ENCODE results near the gene AXIN2.

DNA sequence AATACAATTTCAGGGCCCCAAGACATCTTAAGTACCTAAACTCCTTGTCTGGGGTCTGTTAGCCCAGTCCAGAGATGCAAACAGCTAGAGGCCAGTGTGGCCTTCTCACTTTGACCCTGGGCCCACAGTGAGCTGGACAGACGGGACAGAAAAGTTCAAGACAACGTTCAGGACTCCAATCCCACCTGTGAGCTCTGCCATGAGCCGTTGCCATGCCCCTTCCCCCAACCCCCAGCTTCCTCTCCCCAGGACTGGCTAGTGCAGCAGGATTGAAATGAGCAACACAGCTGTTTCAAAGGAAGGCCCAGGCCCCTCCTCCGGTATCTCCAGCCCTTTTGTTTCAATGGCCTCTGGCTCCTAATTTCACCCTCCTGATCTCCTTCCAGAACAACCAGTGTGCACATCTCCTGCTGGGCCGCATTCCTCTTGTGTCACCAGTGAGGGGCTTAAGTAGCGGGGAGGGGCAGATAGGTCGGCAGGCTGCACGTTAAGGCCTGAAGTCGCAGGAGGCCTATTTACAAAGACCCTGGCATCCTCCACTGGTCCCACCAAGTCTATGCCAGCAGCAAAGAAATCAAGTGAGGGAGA, 11.3 kb downstream of the AXIN2 start:
- TF ChIP-seq, protein P1, sequence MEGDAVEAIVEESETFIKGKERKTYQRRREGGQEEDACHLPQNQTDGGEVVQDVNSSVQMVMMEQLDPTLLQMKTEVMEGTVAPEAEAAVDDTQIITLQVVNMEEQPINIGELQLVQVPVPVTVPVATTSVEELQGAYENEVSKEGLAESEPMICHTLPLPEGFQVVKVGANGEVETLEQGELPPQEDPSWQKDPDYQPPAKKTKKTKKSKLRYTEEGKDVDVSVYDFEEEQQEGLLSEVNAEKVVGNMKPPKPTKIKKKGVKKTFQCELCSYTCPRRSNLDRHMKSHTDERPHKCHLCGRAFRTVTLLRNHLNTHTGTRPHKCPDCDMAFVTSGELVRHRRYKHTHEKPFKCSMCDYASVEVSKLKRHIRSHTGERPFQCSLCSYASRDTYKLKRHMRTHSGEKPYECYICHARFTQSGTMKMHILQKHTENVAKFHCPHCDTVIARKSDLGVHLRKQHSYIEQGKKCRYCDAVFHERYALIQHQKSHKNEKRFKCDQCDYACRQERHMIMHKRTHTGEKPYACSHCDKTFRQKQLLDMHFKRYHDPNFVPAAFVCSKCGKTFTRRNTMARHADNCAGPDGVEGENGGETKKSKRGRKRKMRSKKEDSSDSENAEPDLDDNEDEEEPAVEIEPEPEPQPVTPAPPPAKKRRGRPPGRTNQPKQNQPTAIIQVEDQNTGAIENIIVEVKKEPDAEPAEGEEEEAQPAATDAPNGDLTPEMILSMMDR (IDR thresholded peaks at IDR 0.05; ENCODE audit: low read length): no peak
- TF ChIP-seq EZH2 (IDR thresholded peaks at IDR 0.05; ENCODE audit: borderline replicate concordance, low read length): no peak

Data from OCI-LY1 (cell line).